CD4-positive, alpha-beta T cell treated with Interleukin-10 for 1 hour (primary cell): ENCODE data around the gene DTX3.
"Not testable (repeated sequence)": the region's sequence is repeated elsewhere in the genome, so short reads cannot be mapped to it uniquely, and the experiment has no call there.

Experiments
- DNase-seq: peaks from one replicate; pipeline ENCODE4 v3.0.0-alpha.2; 2020

DTX3 gene, protein sequence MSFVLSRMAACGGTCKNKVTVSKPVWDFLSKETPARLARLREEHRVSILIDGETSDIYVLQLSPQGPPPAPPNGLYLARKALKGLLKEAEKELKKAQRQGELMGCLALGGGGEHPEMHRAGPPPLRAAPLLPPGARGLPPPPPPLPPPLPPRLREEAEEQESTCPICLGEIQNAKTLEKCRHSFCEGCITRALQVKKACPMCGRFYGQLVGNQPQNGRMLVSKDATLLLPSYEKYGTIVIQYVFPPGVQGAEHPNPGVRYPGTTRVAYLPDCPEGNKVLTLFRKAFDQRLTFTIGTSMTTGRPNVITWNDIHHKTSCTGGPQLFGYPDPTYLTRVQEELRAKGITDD

GRCh38 chr12:57604454-57604991, at the start of gene DTX3:
Gene DTX3, plus strand, starts transcription at chr12:57604824. Its CDS starts 1,694 bp downstream, at chr12:57606518.
- DNase-seq, result peak; percentile 48

- DNase-seq, result no peak
Measured at GRCh38 chr12:57554897-57555296, 49.7 kb upstream of the DTX3 start.

DNA sequence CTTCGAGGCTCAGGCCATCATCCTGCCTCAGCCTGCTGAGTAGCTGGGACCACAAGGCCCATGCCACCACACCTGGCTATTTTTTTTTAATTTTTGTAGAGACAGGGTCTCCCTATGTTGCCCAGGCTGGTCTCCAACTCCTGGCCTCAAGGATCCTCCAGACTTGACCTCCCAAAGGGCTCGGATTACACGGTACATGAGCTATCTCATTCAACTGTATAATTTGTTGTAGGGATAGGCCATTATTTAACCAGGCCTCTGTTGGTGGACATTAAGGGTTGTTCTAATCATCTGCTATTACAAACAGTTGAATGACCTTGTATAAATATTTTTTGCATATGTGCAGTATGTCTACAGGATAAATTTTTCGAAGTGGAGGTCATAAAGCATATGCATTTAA, 45.8 kb upstream of the DTX3 start:
- no peak for DNase-seq

GRCh38 chr12:57560516-57560915, 44.1 kb upstream of the DTX3 start:
- no peak for DNase-seq

GRCh38 chr12:57561117-57561516, 43.5 kb upstream of the DTX3 start:
- not testable (repeated sequence) for DNase-seq

GRCh38 chr12:57563358-57563757, 41.3 kb upstream of the DTX3 start:
- DNase-seq, result no peak

- no peak for DNase-seq
Measured at GRCh38 chr12:57564178-57564740, 40.4 kb upstream of the DTX3 start.

GRCh38 chr12:57568838-57569237, 35.8 kb upstream of the DTX3 start:
- DNase-seq, result no peak

GRCh38 chr12:57569858-57570257, 34.8 kb upstream of the DTX3 start:
- no peak for DNase-seq

DNA sequence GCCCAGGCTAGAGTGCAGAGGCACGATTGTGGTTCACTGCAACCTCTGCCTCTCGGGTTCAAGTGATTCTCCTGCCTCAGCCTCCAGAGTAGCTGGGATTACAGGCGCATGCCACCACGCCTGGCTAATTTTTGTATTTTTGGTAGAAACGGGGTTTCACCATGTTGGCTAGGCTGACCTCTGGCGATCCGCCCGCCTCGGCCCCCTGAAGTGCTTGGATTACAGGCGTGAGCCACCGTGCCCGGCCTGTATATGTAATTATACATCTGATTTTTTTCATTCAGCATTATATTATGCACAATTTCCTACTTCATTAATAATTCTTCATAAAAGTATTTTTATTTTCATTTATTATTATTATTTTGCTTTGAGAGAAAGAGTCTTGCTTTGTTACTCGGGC, 34.2 kb upstream of the DTX3 start:
- DNase-seq, result not testable (repeated sequence)

DNA sequence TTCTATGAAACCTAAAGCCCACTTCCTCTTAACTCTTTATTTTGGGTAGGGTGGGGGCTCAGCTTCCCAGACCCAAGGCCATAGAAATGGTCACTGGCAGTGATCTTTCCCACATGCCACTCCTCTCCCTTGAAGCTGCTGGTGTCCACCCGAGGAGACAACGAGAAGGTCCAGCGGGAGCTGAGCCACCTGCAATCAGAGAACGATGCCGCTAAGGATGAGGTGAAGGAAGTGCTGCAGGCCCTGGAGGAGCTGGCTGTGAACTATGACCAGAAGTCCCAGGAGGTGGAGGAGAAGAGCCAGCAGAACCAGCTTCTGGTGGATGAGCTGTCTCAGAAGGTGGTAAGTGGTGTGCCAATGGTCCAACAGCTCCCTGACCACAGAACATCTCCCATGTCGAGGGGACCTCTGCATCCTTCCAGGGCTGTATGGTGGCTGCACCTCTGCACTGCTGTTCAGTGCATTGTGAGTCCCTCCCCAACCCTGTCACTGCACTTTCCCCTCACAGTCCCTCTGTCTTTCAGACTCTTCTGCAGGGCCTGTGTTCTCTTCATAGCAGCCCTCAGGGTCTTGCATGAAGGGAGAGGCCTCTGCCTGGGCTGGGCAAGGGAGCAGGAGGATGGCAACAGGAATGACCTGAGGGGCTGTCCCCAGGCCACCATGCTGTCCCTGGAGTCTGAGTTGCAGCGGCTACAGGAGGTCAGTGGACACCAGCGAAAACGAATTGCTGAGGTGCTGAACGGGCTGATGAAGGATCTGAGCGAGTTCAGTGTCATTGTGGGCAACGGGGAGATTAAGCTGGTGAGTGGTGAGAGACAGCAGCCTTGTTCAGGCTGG, 32.5 kb upstream of the DTX3 start:
- no peak for DNase-seq

DNA sequence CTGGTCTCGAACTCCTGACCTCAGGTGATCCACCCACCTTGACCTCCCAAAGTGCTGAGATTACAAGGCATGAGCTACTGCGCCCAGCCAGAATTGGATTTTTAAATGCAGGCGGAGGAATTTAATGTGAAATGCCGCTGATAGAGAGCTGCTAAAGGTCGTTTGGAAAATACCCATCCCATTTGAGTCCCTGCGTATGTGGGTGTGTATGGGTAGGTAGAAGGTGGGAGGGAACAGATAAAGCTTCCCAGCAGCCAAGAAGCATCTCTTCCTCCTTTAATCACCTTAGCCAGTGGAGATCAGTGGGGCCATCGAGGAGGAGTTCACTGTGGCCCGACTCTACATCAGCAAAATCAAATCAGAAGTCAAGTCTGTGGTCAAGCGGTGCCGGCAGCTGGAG, 29.8 kb upstream of the DTX3 start:
- DNase-seq, result no peak

- DNase-seq, result no peak
Measured at GRCh38 chr12:57575771-57576612, 28.6 kb upstream of the DTX3 start.

DNA sequence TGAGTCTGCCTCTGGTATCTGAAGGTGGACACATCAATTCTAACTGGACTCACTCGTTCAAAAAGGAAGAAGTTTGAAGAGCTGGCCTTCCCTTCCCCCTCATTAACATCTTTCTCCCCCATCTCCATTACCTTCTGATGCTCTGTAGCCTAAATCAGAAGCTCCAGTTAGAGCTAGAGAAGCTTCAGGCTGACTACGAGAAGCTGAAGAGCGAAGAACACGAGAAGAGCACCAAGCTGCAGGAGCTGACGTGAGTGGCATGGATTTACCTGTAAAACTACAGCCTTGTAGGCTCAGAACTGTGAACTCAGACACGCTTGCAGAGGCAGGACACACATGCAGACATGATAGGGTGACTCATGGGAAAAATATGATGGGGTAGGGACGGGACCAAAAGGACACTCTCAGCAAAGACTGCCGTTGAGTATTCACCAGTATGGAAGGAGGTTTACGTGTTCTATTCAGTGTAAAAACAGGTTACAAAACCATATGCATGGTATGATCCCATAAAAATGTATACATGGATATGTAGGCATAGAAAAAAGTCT, 27.9 kb upstream of the DTX3 start:
- no peak for DNase-seq

GRCh38 chr12:57577981-57578758, 26.5 kb upstream of the DTX3 start:
- DNase-seq, result no peak

DNA sequence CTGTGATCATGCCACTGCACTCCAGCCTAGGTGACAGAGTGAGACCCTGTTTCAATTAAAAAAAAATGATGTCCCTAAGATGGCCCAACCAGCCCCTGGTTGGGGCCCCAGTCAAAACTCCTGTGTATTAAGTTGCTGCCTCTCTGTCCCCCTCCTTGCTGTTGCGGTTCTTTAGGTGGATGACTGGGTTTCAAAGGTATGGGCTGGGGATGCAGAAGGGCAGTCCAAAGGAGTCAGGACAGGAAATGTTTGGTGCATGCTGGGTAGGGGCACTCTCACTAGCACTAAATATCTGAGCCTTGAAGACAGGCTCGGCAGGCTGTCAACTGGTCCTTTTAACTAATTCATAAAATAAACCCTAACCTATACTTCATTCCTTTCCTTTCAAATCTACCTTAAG, 25.6 kb upstream of the DTX3 start:
- no peak for DNase-seq

GRCh38 chr12:57579677-57580465, 24.8 kb upstream of the DTX3 start:
- no peak for DNase-seq

- no peak for DNase-seq
Measured at GRCh38 chr12:57580466-57580795, 24.2 kb upstream of the DTX3 start.

DNA sequence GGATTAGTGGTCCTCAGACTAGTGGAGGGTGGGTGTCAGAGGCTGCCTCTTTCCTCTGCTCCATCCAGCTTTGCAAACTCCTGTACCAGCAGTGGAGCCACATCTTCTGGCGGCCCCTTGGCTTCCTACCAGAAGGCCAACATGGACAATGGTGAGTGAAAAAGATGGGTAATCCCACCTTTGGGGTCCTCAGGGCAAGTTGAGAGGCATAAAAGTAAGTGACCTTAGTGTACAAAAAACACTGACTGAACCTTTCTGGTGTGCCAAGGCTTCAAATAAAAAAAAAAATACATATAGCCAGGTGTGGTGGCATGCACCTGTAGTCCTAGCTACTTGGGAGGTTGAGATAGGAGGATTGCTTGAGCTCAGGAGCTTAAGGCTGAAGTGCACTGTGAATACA, 22.8 kb upstream of the DTX3 start:
- DNase-seq, result no peak

DNA sequence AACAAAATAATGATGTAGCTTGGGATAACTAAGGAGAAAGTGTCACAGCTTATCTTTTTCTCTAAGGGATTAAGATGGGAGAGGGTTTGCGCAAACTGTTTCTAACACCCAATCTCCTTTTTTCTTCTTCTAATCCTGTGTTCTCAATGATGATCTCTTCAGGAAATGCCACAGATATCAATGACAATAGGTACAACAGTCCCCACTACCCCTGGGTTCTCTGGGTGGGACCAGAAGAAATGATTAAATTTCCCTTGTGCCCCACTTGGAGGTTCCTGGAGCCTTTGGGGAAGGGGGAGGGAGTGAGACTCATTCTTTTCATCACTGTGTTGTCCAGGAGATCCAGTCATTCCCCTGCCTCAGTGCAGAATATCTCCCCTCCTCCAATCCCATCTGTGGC, 22.2 kb upstream of the DTX3 start:
- no peak for DNase-seq
